Osteocyte (in vitro differentiated cells): ENCODE results near the gene KLF13. TPM values are rescaled to one million over a fixed set of nuclear protein-coding genes. Genes with fewer than 3 reads are reported as not detected.

Source experiments
- DNase-seq: peaks from one replicate; pipeline ENCODE4 v3.0.0; 2021; ENCODE audit warnings: mixed read lengths; ENCODE audit not compliant: unreplicated experiment; ENCODE audit errors: extremely low spot score
- H3K27ac Mint-ChIP-seq: one replicate; pipeline ENCODE4 v1.8.0; 2021; ENCODE audit warnings: mild to moderate bottlenecking, mixed read lengths; ENCODE audit not compliant: unreplicated experiment
- H3K27me3 Mint-ChIP-seq: one replicate; pipeline ENCODE4 v1.8.0; 2021; ENCODE audit warnings: mixed read lengths; ENCODE audit not compliant: unreplicated experiment
- H3K36me3 Mint-ChIP-seq: one replicate; pipeline ENCODE4 v1.8.0; 2021; ENCODE audit warnings: mixed read lengths; ENCODE audit not compliant: unreplicated experiment
- H3K4me1 Mint-ChIP-seq: one replicate; pipeline ENCODE4 v1.8.0; 2021; ENCODE audit warnings: mixed read lengths; ENCODE audit not compliant: unreplicated experiment
- H3K4me3 Mint-ChIP-seq: one replicate; pipeline ENCODE4 v1.8.0; 2021; ENCODE audit warnings: mild to moderate bottlenecking, moderate library complexity, mixed read lengths; ENCODE audit not compliant: unreplicated experiment
- H3K9me3 Mint-ChIP-seq: one replicate; pipeline ENCODE4 v1.8.0; 2021; ENCODE audit warnings: mixed read lengths; ENCODE audit not compliant: unreplicated experiment
- total RNA-seq: library from RNA; stranded (reverse); gene quantifications from 2 replicates; pipeline ENCODE4 v1.2.1, GENCODE V29; 2021
- TF ChIP-seq, protein P1 (sequence below): fragments of 200-600 bp; sonication (generic); IDR thresholded peaks from 2 replicates; pipeline ENCODE4 v1.5.0; 2021; ENCODE audit warnings: antibody characterized with exemption, mild to moderate bottlenecking, moderate library complexity

KLF13 gene
- total RNA-seq, 1 donor from 2014 or later = 54.5 TPM

- H3K27me3 Mint-ChIP-seq = peaks cover 78% of the 10 kb centered on the region
- DNase-seq = no peak
- peaks cover 11% of the 10 kb centered on the region for H3K4me1 Mint-ChIP-seq
- TF ChIP-seq, protein P1, sequence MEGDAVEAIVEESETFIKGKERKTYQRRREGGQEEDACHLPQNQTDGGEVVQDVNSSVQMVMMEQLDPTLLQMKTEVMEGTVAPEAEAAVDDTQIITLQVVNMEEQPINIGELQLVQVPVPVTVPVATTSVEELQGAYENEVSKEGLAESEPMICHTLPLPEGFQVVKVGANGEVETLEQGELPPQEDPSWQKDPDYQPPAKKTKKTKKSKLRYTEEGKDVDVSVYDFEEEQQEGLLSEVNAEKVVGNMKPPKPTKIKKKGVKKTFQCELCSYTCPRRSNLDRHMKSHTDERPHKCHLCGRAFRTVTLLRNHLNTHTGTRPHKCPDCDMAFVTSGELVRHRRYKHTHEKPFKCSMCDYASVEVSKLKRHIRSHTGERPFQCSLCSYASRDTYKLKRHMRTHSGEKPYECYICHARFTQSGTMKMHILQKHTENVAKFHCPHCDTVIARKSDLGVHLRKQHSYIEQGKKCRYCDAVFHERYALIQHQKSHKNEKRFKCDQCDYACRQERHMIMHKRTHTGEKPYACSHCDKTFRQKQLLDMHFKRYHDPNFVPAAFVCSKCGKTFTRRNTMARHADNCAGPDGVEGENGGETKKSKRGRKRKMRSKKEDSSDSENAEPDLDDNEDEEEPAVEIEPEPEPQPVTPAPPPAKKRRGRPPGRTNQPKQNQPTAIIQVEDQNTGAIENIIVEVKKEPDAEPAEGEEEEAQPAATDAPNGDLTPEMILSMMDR = no peak
- no peaks in the 10 kb centered on the region for H3K36me3 Mint-ChIP-seq
- no peak overlapping the region for H3K27ac Mint-ChIP-seq
- peaks cover 15% of the 10 kb centered on the region for H3K9me3 Mint-ChIP-seq
- H3K4me3 Mint-ChIP-seq = no peak overlapping the region
Measured at GRCh38 chr15:31291048-31291578, 35.5 kb upstream of the KLF13 start.

DNA sequence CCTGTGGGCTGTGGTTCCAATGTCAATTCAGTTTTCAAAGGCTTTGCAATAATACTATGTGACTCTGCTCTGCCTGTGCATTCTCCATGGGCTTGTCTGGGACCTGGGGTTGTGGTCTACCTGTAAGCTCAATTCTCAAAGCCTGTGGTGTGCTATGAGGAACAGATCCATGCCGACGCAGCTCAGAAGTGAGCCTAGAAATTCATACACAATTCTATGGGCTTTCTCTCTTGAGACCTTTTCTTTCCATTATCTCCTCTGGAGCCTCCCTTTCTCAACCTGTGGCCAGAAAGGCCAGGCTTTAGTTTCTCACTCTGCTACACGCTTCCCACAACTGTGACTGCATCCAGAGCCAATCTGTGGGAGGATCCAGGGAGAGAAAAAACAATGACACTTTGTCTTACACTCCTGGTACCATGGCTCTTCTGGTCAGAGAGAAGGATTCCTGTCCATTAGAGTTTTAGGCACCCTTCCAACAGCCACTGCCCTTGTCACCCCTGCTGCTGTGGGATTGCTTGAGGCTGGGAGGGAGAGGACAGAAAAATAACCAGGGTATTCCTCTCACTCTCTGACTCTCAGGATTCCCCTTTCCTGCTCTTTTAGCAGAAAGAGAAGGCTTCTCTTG is 34.1 kb upstream of the KLF13 start:
- H3K4me3 Mint-ChIP-seq = no peak overlapping the region
- H3K4me1 Mint-ChIP-seq = peaks cover 20% of the 10 kb centered on the region
- no peak for DNase-seq
- H3K27ac Mint-ChIP-seq = peak overlapping the region; percentile 38
- H3K9me3 Mint-ChIP-seq = peaks cover 8% of the 10 kb centered on the region
- no peaks in the 10 kb centered on the region for H3K36me3 Mint-ChIP-seq
- TF ChIP-seq, protein P1 = no peak
- peaks cover 81% of the 10 kb centered on the region for H3K27me3 Mint-ChIP-seq

DNA sequence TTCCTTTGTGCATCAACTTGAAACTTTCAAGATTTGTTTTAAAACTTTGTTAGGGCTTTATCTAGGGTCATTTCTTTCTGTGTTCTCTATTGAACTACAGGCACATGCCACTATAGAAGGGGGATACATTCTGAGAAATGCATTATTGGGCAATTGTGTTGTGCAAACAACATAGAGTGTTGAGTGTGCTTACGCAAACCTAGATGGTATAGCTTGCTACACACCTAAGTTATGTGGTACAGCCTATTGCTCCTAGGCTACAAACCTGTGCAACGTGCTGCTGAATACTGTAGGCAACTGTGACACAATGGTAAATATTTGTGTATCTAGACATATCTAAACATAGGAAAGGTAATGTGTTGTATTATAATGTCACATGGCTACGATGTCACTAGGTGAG is 33.0 kb upstream of the KLF13 start:
- Mint-ChIP-seq H3K4me1 (peaks cover 20% of the 10 kb centered on the region), H3K9me3 (no peaks in the 10 kb centered on the region), H3K36me3 (no peaks in the 10 kb centered on the region), H3K4me3 (no peak overlapping the region), H3K27ac (no peak overlapping the region), H3K27me3 (peaks cover 75% of the 10 kb centered on the region)
- TF ChIP-seq, protein P1 = no peak
- DNase-seq = no peak

GRCh38 chr15:31294067-31294466 is 32.6 kb upstream of the KLF13 start:
- TF ChIP-seq, protein P1 = no peak
- H3K36me3 Mint-ChIP-seq = no peaks in the 10 kb centered on the region
- H3K9me3 Mint-ChIP-seq = no peaks in the 10 kb centered on the region
- H3K4me1 Mint-ChIP-seq = peaks cover 20% of the 10 kb centered on the region
- H3K27me3 Mint-ChIP-seq = peaks cover 73% of the 10 kb centered on the region
- H3K27ac Mint-ChIP-seq = no peak overlapping the region
- H3K4me3 Mint-ChIP-seq = no peak overlapping the region
- no peak for DNase-seq

DNA sequence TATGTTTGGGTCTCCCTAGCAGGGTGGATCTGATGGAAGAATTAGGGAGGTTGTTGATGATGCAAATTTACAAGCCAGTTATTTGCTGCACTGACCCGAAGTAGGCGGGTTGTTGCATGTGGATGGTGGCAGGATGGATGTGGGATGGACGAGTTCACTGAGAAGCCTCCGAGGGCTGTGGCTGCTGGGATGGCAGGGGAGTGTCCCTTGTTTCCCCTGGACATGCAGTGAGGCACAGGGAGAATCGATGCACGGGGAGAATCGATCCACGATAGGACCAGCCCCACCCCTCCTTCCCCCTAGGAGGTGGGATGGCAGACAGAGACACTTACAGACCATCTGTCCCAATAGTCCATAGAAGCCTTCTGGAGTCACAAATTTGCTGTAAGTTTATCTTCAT is 31.0 kb upstream of the KLF13 start:
- no peak overlapping the region for H3K27ac Mint-ChIP-seq

More for the DNA sequence above, 31.0 kb upstream of the KLF13 start:
- Mint-ChIP-seq H3K27me3 (peaks cover 62% of the 10 kb centered on the region), H3K36me3 (no peaks in the 10 kb centered on the region), H3K4me1 (peaks cover 20% of the 10 kb centered on the region), H3K4me3 (no peak overlapping the region), H3K9me3 (no peaks in the 10 kb centered on the region)
- peak; percentile 63 for DNase-seq
- TF ChIP-seq, protein P1 = no peak
